Measurements from ENCODE around the gene OTOGL.
"Not testable (repeated sequence)": the region's sequence is repeated elsewhere in the genome, so short reads cannot be mapped to it uniquely, and the experiment has no call there.

OTOGL gene

DNA sequence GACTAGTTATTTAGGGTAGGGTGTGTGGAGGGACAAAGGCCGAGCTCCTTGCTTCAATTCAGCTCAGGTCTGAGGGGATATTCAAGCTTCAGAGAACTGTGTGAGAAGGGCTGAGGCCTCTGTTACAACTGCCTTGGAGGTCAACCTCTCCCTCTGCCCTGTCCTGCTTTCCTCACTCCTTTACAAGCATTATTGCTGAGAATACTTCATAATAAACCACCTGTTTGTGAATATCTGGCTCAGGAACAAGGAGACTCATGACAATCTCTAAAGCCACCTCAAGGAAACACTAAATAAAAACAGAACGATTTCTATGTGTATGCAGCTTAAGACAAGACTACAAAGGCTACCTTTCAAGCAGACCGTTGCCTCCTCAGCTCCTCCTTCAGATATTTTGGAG lies 21.7 kb downstream of the OTOGL start:
- no peak for DNase-seq (ENCODE audit: low read depth in 3 of 3)

DNA sequence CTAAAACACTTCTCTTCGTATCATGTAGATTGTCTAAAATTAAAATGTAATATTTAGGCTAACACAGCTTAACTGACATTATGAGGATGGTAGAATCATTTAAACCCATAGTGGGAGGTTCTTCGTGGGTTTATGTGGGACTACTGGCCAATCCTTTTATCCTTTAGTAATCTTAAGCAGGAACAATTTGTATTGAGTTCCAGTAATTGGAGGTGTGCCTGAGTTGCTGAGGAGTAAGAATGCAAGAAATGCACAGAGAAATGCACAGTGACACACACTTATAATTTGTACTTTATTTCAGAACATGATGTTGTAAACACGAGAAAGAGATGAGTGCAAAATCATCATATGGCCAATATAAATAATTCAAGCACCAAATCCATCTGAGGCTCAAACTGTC lies 22.3 kb downstream of the OTOGL start:
- no peak for DNase-seq (ENCODE audit: low read depth in 3 of 3)

DNA sequence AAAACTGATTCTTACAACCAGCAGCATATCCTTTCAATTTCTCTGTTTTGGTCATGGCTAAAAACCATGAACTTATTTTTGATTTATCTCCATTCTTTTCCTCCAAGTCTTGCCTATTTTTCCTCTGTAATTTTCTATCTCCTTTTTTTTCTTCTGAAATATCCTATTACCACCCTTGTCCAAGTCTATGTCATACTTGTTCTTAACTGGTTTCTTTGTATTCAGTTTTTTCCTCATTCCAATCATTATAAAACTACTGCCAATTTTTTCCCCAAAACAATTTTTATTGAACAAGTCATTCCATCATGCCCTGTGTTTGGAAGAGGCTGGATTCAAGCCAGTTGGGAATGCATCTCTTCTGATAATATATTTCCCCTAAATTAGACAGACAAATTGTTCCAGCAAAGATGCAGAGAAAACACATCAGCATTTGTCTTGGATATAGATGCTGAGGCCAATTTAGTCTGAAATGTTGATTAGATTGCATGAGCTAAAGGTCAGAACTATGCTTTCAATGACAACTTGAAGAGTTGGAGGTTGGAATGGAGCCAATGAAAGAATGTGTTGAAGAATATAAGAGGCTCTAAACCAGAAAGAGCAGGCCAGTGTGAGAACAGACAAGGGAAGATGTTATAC lies 30.7 kb downstream of the OTOGL start:
- DNase-seq (ENCODE audit: low read depth in 3 of 3), result no peak

DNA sequence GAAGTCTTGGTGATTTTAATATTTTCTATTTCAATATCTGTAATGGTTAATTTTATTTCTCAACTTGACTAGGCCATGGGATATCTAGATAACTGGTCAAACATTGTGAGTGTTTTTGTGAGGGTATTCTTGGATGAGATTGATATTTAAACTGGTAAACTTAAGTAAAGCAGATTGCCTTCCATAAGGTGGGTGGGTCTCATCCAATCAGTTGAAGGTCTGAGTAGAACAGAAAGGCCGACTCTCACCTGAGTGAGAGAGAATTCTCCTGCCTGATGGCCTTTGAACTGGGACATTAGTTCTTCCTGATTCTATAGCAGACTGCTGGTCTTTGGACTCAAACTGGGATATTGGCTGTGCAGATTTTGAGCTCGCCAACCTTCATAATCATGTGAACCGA lies 36.3 kb downstream of the OTOGL start:
- DNase-seq (ENCODE audit: low read depth in 3 of 3), result no peak

DNA sequence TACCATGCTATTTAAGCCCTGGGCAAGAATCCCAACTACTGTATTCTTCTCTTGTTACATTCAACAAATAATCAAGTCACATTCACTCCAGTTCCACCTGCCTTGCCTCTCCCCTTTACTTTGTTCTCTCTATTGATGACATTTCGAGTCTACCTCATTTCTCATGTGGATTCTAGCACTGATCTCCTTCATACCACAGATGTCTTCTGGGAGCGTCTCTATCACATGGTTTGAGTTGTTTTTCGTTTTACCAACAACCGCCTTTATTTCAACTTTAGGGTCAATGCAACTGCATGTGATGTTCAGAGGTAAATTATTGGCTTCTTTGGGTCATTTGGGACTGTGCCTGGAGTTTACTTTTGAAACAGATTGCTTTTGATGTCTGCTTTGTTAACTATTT lies 40.7 kb downstream of the OTOGL start:
- DNase-seq (ENCODE audit: low read depth in 3 of 3), result no peak

DNA sequence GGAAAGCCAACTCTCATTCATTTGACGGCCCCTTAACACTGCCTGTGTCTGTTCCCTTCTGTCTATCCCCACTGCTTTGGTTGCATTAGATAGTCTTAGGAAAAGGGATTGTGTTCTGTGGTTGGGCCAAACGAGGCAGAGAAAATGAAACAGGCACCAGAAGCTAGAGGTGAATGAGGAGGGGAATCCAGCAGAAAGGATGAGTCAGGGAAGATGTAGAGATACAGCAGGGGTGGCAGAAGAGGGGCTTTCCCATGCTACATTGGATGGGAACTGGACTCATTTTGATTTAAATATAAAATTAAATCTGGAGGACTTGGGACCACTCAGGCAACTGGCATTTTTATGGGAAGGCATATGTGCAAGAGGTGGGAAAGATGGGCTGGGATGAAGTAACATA lies 43.3 kb downstream of the OTOGL start:
- DNase-seq (ENCODE audit: low read depth in 3 of 3), result no peak

DNA sequence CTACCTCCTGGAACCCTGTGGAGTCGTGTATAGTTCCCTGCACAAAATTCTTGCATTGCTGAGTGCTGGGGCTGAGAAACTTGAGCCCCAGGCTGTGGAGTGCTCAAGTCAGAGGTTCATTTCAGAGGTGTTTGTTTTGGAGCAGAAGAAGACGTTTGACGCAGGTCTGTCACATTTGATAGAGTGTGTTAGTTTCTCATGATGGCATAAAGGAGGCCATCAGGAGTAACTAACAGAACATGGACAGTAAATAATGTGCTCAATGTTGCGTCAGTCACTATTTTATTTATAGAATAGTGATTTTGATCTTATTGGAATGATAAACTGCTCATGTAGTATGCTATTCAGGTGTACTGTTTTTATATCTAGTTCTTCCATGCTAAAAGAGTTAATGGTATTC lies 44.2 kb downstream of the OTOGL start:
- no peak for DNase-seq (ENCODE audit: low read depth in 3 of 3)

DNA sequence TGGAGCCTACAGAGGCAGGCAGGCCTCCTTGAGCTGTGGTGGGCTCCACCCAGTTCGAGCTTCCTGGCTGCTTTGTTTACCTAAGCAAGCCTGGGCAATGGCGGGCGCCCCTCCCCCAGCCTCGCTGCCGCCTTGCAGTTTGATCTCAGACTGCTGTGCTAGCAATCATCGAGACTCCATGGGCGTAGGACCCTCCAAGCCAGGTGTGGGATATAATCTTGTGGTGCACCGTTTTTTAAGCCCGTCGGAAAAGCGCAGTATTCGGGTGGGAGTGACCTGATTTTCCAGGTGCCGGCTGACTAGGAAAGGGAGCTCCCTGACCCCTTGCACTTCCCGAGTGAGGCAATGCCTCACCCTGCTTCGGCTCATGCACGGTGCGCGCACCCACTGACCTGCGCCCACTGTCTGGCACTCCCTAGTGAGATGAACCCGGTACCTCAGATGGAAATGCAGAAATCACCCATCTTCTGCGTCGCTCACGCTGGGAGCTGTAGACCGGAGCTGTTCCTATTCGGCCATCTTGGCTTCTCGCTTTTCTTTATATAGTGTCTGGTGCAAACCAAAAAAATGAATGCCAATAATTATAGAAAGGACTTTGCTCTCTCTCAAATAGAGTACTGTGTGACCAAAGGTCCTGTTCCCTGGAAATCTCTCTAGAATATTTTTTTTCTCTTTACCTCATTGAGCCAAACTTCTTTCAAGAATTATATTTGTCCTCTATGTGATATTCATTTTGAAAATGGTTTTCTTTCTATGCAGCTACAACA lies 50.4 kb downstream of the OTOGL start:
- DNase-seq (ENCODE audit: low read depth in 3 of 3), result not testable (repeated sequence)

DNA sequence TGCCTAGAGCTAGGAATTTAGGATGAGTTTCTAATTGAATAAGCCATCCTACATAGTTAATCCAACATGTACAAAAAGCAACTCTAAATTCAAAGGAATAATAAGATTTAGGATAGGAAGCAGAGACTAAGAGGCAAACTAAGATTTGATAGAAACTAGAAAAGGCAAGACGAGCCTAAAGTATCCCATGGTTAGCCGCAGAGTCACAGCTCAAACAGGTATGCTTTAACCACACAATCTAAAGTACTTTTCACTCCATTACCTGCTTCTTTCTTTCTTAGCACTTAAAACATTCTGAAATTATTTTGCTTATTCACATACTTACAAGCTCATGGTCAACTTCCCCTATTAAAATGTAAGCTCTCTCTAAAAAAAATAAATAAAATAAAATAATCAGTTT lies 51.8 kb downstream of the OTOGL start:
- no peak for DNase-seq (ENCODE audit: low read depth in 3 of 3)

DNA sequence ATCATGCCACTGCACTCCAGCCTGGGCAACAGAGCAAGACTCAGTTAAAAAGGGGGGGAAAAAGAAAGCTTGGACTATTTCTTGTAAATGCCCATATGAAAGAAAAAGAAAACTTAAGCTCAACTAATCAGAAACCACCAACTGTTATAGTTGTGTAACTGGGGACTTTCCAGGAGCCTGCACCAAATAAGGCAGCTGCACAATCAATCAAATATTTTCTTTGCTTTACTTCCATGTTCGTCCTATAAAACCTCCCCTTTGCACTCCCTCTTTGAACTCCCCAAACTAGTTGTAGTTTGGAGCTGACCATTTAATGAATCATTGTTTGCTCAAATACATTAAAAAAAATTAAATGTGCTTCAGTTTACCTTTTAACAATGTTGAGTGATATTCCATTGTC lies 54.9 kb downstream of the OTOGL start:
- DNase-seq (ENCODE audit: low read depth in 3 of 3), result no peak

DNA sequence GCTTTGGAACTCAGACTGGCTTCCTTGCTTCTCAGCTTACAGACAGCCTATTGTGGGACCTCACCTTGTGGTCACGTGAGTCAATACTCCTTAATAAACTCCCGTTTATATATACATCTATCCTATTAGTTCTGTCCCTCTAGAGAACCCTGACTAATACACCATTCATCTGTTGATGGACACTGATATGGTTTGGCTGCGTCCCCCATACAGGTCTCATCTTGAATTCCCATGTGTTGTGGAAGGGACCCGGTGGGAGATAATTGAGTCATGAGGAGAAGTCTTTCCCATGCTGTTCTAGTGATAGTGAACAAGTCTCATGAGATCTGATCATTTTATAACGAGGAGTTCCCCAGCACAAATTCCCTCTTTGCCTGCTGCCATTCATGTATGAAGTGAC lies 57.0 kb downstream of the OTOGL start:
- no peak for DNase-seq (ENCODE audit: low read depth in 3 of 3)

DNA sequence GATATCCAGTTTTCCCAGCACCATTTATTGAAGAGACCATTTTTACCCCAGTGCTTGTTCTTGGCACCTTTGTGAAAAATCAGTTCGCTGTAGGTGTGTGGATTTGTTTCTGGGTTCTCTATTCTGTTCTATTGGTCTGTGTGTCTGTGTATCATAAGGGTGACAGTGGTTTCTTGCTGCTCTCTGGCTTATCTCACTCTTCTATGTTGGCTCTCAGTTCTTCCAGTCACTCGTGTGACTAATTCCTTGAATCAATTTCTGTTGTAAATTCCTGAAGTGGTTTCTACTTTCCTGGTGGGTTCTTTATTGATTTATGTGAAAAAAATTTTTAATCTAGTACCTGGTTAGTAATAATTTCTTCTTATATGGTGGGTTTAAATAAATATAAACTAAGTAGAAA lies 58.3 kb downstream of the OTOGL start:
- no peak for DNase-seq (ENCODE audit: low read depth in 3 of 3)

DNA sequence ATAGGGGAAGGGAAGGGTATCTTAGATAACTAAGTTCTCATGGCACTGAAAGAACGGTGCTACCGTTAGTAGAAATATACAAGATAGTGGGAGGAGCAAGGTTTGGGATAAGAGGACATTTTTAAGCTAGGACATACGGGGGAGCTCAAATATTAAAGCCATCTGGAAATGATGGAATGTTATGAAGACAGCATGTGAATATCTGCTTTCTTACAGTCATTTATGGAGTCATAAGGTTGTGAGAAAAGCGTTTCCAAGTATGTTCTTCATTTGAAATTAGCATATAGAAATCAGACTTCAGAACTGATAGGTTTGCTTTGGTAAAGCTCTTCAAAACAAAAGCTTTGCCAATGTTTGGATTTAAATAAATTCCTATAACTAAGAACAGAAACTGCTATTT lies 62.3 kb downstream of the OTOGL start:
- no peak for DNase-seq (ENCODE audit: low read depth in 3 of 3)

DNA sequence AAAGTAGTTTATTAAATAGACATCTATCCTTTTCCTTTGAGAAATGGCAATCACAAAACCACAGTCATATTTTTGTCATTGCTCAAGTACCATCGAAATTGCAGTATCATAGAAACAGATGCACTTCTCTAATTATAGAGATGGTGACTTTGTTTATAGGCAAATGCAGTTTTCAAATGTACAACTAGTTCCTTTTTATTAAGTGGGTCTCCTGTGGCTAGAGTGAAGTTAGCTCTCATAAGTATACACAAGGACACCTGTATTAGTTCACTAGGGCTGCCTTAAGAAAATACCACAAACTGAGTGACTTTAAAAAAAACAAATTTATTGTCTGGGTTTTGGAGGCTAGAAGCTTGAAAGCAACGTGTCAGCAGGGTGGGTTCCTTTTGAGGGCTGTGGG lies 62.8 kb downstream of the OTOGL start:
- DNase-seq (ENCODE audit: low read depth in 3 of 3), result no peak

DNA sequence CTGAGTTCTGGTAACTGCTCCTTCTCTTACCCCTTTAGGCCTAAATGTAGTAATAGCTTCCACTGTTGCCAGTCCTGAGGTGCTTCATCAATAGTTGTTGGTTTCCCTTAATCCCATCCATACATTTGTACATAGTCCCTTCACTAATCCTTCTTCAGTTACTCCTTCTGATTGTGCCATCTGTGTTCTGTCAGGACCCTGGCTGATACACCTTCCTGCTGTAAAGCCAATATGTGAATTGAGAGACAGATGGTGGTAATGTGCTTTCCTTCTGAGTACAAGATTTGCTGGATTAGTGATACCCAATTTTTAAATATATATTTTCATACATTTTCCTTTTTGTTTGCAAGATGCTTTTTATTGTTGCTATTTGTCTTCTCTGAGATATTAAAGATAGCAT lies 66.4 kb downstream of the OTOGL start:
- no peak for DNase-seq (ENCODE audit: low read depth in 3 of 3)

DNA sequence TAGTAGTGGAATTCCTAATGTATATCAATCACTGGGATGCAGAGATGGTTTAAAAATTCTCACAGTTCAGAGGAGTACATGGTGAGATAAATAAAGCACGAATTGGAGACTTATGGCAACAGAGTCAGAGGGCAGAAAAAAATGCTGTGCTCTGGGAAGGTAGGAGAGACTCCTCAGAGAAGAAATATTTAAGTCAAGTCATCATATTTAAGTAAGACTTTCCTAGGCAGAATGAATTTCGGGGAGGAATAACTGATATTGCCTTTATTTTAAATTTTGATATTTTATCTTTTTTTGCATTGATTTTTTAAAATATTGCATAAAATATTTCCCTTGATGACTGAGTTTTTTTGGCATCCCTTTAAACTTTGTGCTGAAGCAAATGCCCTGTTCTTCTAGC lies 67.4 kb downstream of the OTOGL start:
- DNase-seq (ENCODE audit: low read depth in 3 of 3), result no peak

DNA sequence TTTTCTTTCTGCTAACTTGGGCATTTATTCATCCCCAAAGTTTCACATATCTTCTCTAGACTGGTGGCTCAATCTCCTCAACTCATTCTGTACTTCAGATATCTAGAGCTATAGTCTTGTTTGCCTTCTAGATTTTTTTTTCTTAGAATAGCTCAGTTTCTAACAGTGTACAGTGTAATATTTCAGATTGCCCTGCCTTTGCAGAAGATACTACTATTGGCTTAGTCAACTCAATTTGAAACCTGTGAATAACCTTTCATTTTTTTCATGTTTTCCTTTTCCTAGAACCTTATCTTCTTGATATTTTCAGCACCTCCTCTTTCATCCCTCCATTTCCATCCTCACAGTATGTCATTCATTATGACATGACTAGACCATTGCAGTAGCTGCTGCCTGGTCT lies 69.6 kb downstream of the OTOGL start:
- no peak for DNase-seq (ENCODE audit: low read depth in 3 of 3)

DNA sequence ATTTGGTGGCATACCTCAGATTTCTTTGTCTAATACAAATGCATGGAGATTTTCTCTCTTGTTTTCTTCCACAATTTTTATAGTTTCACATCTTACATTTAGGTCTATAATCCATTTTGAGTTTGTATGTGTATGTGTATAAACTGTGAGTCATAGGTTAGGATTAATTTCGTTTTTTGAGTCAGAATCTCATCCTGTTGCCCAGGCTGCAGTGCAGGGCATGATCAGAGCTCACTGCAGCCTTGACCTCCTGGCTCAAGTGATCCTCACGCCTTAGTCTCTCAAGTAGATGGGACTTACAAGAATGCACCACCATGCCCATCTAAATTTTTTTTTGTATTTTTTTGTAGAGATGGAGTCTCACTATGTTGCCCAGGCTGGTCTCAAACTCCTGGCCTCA lies 71.6 kb downstream of the OTOGL start:
- DNase-seq (ENCODE audit: low read depth in 3 of 3), result no peak

DNA sequence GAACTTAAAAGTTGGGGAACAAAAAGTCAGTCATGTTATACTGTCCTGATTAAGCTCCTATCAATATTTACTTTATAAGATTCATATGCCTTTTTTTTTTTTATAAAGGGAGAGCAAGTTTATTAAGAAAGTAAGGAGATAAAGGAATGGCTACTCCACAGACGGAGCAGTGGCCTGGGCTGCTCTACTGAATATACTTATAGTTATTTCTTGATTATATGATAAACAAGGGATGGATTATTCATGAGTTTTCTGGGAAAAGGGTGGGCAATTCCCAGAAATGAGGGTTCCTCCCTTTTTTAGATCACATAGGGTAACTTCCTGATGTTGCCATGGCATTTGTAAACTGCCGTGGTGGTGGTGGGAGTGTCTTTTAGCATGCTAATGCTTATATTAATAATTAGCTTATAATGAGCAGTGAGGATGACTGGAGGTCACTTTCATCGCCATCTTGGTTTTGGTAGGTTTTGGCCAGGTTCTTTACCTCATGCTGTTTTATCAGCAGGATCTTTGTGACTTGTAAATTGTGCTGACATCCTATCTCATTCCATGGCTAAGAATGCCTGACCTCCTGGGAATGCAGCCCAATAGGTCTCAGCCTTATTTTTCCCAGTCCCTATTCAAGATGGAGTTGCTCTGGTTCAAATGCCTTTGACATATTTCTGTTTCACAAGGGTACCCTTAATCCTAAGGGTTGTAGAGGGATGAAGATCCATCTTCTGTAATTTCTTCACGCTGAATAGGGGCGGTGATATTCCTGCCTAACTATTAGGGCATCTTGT lies 73.9 kb downstream of the OTOGL start:
- no peak for DNase-seq (ENCODE audit: low read depth in 3 of 3)

DNA sequence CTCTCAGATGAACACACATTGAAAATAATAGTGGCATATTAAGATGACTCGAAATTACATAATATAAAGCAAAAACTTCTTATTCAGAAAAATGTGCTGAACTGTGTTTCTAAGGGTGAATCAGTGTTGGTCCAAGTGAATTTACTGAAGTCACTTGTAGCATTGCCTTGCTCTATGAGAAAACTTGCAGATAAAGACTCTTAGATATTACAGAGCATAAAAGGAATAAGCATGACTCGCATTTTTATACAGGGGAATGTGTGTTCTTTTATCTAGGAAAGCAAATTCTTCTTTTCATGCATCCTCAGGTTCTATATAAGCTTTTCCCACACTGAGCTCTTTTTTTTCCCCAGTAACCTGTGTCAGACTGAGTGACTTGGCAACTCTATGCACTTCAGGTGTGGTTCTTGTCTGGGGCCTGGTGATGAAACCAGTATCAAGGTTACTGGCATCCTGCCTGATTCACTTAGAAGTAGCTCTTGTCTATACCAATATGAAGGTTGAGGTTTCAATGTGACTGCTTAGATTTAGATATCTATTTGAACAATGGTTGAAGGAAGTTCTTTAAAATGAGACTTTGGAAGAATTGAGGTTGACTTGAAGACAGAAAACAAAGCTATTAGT lies 76.1 kb downstream of the OTOGL start:
- no peak for DNase-seq (ENCODE audit: low read depth in 3 of 3)

DNA sequence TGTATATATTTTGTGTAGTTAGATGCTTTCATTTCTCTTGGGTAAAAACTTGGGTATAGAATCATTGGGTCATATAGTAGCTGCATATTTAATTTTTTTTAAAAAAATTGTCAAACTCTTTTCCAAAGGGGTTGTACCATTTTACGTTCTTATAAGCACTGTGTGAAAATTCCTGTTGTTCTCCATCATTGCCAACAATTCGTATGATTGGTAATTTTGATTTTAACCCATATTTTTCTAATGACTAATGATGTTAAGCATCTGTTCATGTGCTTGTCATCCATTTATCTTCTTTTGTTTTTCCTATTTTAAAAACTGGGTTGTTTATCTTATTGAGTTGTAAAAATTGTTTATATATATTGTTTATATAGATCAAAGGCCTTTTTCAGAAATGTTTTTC lies 77.4 kb downstream of the OTOGL start:
- no peak for DNase-seq (ENCODE audit: low read depth in 3 of 3)

DNA sequence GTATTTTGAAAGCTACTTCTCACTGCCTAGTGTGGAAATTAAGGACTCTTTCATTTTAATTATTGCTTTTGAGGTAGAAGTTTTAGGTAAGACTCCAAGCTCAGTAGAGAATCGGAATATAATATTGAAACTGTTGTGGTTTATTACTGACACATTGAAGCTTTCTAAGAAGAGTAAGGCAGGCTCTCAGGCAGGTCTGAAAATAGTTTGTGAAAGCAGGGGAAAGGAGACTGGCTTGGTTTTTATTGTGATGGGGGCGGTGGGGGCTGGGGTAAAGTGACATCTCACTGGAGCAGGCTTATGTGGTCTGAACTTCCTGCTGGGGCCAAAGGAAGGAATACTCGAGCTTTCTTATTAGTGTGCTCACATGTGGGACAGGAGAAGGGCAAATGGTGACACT lies 79.5 kb downstream of the OTOGL start:
- DNase-seq (ENCODE audit: low read depth in 3 of 3), result no peak

DNA sequence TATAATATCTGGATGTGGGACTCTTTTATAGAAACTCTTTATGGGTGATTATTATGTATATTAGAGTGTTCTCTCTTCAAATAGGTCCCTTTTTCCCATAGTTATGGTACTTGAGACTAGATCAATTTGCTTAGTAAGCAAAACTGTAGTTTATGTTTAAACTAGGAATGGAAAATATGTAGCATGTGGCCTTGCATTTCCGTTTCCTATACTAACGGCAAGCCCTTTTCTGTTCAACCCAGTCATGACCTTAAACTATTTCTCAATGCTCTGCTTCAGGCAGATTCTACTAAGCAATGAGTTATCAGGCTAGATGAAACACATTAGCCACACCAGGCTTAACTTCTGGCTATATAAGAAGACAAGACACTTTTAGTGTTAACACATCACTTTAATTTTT lies 84.6 kb downstream of the OTOGL start:
- no peak for DNase-seq (ENCODE audit: low read depth in 3 of 3)

Measured in stimulated activated CD4-positive, alpha-beta T cell treated with anti-CD3 and anti-CD28 coated beads, TNF-alpha, amount 100 ng/mL, for 48 hours (primary cell).